Activated CD8-positive, alpha-beta T cell treated with anti-CD3 and anti-CD28 coated beads for 36 hours (primary cell): ENCODE measurements around the gene PKHD1. TPM values are rescaled to one million over a fixed set of nuclear protein-coding genes. Genes with fewer than 3 reads are reported as not detected.

Source experiments
- ATAC-seq: fragments of 200-7000 bp; cut with Tn5 transposase; one replicate; pipeline ENCODE4 v1.10.0; 2021; ENCODE audit warnings: mild to moderate bottlenecking, moderate library complexity
- CTCF ChIA-PET: fragments of 350-600 bp; sonication (Branson Sonifier 250); formaldehyde crosslinking; loops from one replicate; lab custom pipeline; 2021; ENCODE audit warnings: antibody characterized with exemption; lab: Charles Lee
- POLR2A ChIA-PET: fragments of 350-600 bp; sonication (Branson Sonifier 250); formaldehyde crosslinking; loops from one replicate; lab custom pipeline; 2021; ENCODE audit warnings: antibody characterized with exemption; lab: Charles Lee
- DNase-seq: peaks from one replicate; pipeline ENCODE4 v3.0.0-alpha.2; 2020
- H3K27ac Mint-ChIP-seq: one replicate; pipeline ENCODE4 v1.8.0; 2021; ENCODE audit warnings: mild to moderate bottlenecking, mixed read lengths
- H3K27me3 Mint-ChIP-seq: one replicate; pipeline ENCODE4 v1.8.0; 2021; ENCODE audit warnings: mixed read lengths
- H3K36me3 Mint-ChIP-seq: one replicate; pipeline ENCODE4 v1.8.0; 2021; ENCODE audit warnings: low read depth, mixed read lengths
- H3K4me1 Mint-ChIP-seq: one replicate; pipeline ENCODE4 v1.8.0; 2021; ENCODE audit warnings: low read depth, mixed read lengths
- H3K4me3 Mint-ChIP-seq: one replicate; pipeline ENCODE4 v1.8.0; 2021; ENCODE audit warnings: mild to moderate bottlenecking, moderate library complexity, mixed read lengths
- H3K9me3 Mint-ChIP-seq: one replicate; pipeline ENCODE4 v1.8.0; 2021; ENCODE audit warnings: mixed read lengths
- intact Hi-C: fragments of 100-400 bp; cut with micrococcal nuclease; formaldehyde crosslinking; loops from one replicate; pipeline ENCODE4 v1.10.0; 2022
- total RNA-seq, 2 experiments: library from RNA; stranded (reverse); gene quantifications; one replicate each; pipeline ENCODE4 v1.2.3, GENCODE V29; 2021
- TF ChIP-seq, protein P1 (sequence below): fragments of 200-600 bp; IDR thresholded peaks from one replicate; pipeline ENCODE4 v1.8.0; 2022; ENCODE audit warnings: antibody characterized with exemption, mild to moderate bottlenecking

The PKHD1 gene
- total RNA-seq, 2 experiments from 2014 or later, result not detected

DNA sequence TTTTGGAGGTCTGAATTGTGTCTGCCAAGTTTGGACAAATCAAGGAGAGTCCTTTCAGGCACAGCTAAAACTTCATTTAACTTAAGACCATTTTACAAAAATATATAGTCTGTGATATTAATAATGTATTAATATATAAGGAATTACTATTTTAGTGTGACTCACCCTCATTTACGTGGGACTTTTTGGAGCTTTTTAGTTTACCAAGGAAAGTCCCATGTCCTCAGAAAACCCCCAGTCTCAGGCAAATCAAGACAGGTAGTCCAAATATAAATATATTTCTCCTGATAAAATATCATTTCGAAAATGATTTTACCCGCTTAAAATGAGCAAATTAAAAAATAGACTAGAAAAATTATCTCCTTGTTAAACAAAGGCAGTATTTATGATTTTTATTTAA, 479.0 kb downstream of the PKHD1 start:
- TF ChIP-seq, protein P1, sequence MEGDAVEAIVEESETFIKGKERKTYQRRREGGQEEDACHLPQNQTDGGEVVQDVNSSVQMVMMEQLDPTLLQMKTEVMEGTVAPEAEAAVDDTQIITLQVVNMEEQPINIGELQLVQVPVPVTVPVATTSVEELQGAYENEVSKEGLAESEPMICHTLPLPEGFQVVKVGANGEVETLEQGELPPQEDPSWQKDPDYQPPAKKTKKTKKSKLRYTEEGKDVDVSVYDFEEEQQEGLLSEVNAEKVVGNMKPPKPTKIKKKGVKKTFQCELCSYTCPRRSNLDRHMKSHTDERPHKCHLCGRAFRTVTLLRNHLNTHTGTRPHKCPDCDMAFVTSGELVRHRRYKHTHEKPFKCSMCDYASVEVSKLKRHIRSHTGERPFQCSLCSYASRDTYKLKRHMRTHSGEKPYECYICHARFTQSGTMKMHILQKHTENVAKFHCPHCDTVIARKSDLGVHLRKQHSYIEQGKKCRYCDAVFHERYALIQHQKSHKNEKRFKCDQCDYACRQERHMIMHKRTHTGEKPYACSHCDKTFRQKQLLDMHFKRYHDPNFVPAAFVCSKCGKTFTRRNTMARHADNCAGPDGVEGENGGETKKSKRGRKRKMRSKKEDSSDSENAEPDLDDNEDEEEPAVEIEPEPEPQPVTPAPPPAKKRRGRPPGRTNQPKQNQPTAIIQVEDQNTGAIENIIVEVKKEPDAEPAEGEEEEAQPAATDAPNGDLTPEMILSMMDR, result no peak
- Mint-ChIP-seq H3K27ac (no peak overlapping the region), H3K27me3 (no peaks in the 10 kb centered on the region), H3K36me3 (no peaks in the 10 kb centered on the region), H3K9me3 (no peaks in the 10 kb centered on the region), H3K4me1 (no peaks in the 10 kb centered on the region), H3K4me3 (no peak overlapping the region)
- ATAC-seq (no peak), DNase-seq (no peak)
- intact Hi-C loops, result no loop called here
- ChIA-PET CTCF (interaction anchor here (1.3 kb wide), 1 partner anchor 9 kb away, joined by 3 read pairs; no protein-coding TSS in a partner anchor), POLR2A (no interaction called here)

DNA sequence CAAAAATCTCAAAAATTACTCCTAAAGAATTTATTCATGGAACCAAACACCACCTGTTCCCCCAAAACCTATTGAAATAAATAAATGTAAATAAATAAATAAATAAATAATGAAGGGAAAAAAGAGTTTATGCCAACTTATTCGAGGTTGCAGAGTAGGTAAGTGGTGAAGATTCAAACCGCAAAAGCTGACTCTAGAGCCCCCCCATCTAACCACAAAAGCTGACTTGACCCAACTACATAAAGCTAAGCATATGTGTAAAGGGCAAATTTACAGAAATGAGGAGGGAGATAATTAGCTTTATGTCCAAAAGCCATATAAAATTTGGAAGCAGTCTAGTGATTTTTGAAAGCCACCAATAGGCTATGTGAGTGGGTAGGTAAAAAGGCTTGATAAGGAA, 486.9 kb downstream of the PKHD1 start:
- Mint-ChIP-seq H3K27ac (no peak overlapping the region), H3K27me3 (no peaks in the 10 kb centered on the region), H3K36me3 (no peaks in the 10 kb centered on the region), H3K4me1 (no peaks in the 10 kb centered on the region), H3K9me3 (peaks cover 5% of the 10 kb centered on the region), H3K4me3 (no peak overlapping the region)
- ChIA-PET CTCF (no interaction called here), POLR2A (no interaction called here)
- ATAC-seq (no peak), DNase-seq (no peak)
- TF ChIP-seq, protein P1, result no peak
- intact Hi-C loops, result no loop called here

DNA sequence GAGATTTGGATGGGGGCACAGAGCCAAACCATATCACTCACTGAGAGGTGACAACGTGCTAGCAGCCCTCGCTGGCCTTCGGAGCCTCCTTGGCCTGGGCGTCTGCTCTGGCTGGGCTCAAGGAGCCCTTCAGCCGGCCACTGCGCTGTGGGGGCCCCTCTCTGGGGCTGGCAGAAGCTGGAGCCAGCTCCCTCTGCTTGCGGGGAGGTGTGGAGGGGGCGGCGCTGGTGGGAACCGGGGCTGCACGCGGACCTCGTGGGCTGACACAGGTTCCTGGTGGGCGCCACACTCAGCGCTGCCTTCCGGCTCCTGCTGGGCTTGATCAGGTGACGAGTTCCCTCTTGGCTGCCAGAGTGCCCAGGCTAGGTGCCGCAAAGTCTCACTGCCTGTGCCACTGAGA, 489.2 kb downstream of the PKHD1 start:
- intact Hi-C loops, result no loop called here
- Mint-ChIP-seq H3K9me3 (peaks cover 7% of the 10 kb centered on the region), H3K36me3 (no peaks in the 10 kb centered on the region), H3K27ac (no peak overlapping the region), H3K27me3 (no peaks in the 10 kb centered on the region), H3K4me1 (no peaks in the 10 kb centered on the region), H3K4me3 (no peak overlapping the region)
- ChIA-PET POLR2A (no interaction called here), CTCF (interaction anchor here (1.0 to 1.3 kb wide), 2 partner anchors 20 kb away, joined by 3 read pairs; no protein-coding TSS in a partner anchor)
- ATAC-seq, result no peak
- DNase-seq, result no peak
- TF ChIP-seq, protein P1, result no peak

DNA sequence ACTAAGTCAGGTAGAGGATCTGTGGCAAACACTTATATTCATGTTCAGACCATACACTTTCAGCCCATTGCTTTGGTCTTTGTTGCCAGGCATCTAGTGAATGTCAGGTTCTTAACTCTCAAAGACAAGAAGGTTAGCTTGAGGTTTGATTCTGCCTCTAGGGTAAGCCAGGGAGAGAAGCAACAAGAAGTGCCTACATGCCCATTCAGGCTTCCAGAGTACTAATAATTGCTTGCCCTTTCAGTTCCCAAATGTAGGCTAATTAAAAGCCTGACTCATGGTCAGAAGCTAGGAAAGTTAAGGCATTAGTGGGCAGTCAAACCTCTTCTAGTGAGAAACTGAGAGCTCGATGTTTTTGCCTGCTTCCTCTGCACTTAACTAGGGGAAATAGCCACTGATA, 492.4 kb downstream of the PKHD1 start:
- ATAC-seq (no peak), DNase-seq (no peak)
- TF ChIP-seq, protein P1, result no peak
- CTCF ChIA-PET, result no interaction called here
- no peak overlapping the region for H3K4me3 Mint-ChIP-seq
- POLR2A ChIA-PET, result no interaction called here
- no peaks in the 10 kb centered on the region for H3K4me1 Mint-ChIP-seq
- intact Hi-C loops, result no loop called here
- H3K27me3 Mint-ChIP-seq, result no peaks in the 10 kb centered on the region
- H3K9me3 Mint-ChIP-seq, result peaks cover 7% of the 10 kb centered on the region
- H3K27ac Mint-ChIP-seq, result no peak overlapping the region
- H3K36me3 Mint-ChIP-seq, result no peaks in the 10 kb centered on the region

DNA sequence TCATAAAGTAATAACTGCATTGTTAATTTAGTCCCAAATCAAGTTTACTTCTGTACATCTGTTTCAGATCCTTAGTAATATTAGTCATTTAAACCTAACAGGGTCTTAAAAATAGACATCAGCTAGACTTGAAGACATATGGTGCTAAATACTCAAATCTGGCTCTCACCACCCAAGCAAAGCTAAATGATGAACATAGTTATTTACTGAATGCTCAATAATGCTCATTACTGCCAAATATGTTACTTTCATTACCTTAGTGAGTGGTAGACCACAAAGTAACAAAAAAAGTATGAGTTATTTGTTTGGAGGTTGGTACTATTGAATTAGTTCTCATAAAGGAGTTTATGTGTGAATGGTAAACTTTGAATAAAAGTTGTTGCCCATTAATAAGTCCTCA, 502.1 kb downstream of the PKHD1 start:
- TF ChIP-seq, protein P1, result no peak
- no peaks in the 10 kb centered on the region for H3K9me3 Mint-ChIP-seq
- no peak overlapping the region for H3K4me3 Mint-ChIP-seq
- intact Hi-C loops, result no loop called here
- ChIA-PET POLR2A (no interaction called here), CTCF (no interaction called here)
- ATAC-seq (no peak), DNase-seq (no peak)
- H3K36me3 Mint-ChIP-seq, result no peaks in the 10 kb centered on the region
- no peak overlapping the region for H3K27ac Mint-ChIP-seq
- no peaks in the 10 kb centered on the region for H3K27me3 Mint-ChIP-seq
- H3K4me1 Mint-ChIP-seq, result no peaks in the 10 kb centered on the region
